Left renal pelvis (tissue), 4 donors: ENCODE data around the gene TTR. TPM values are rescaled to one million over a fixed set of nuclear protein-coding genes. Genes with fewer than 3 reads are reported as not detected.

ENCODE experiments used
- DNase-seq, 4 donors: peaks; one replicate each; pipeline ENCODE4 v3.0.0-alpha.2; 2013; ENCODE audit warnings: low read depth in 4 of 4, low spot score in 3 of 4
- polyA plus RNA-seq, 4 donors: library from polyadenylated mRNA; unstranded; fragments of 120-200 nt; gene quantifications; one replicate each; pipeline ENCODE4 v1.2.1, GENCODE V29; 2013; ENCODE audit not compliant: insufficient read length in 4 of 4

Gene TTR
- polyA plus RNA-seq, 4 donors = 0.46 to 15.8 (median 0.50) TPM; not detected in 1

GRCh38 chr18:31578126-31578525 is 13.6 kb upstream of the TTR start:
- DNase-seq = no peak

- no peak for DNase-seq
Measured at GRCh38 chr18:31579375-31579774, 12.3 kb upstream of the TTR start.

GRCh38 chr18:31581498-31582197 is 10.0 kb upstream of the TTR start:
- DNase-seq = no peak

GRCh38 chr18:31583185-31583854 is 8.4 kb upstream of the TTR start:
- no peak for DNase-seq

- DNase-seq = no peak
Measured at GRCh38 chr18:31585991-31586390, 5.7 kb upstream of the TTR start.

- DNase-seq = no peak
Measured at GRCh38 chr18:31586616-31587015, 5.1 kb upstream of the TTR start.

GRCh38 chr18:31587529-31587928 is 4.1 kb upstream of the TTR start:
- DNase-seq = no peak

- DNase-seq = no peak
Measured at GRCh38 chr18:31590570-31590969, 1.1 kb upstream of the TTR start.

- no peak for DNase-seq
Measured at GRCh38 chr18:31591113-31591512, 564 bp upstream of the TTR start.

GRCh38 chr18:31592506-31593157 is 955 bp downstream of the TTR start:
- DNase-seq = no peak

- DNase-seq = no peak
Measured at GRCh38 chr18:31595121-31595771, 3.6 kb downstream of the TTR start.

- DNase-seq = no peak
Measured at GRCh38 chr18:31596081-31596872, 4.6 kb downstream of the TTR start.

- no peak for DNase-seq
Measured at GRCh38 chr18:31598021-31598805, 6.5 kb downstream of the TTR start.

GRCh38 chr18:31603315-31603714 is 11.6 kb downstream of the TTR start:
- no peak for DNase-seq

GRCh38 chr18:31606265-31606664 is 14.6 kb downstream of the TTR start:
- DNase-seq = no peak

GRCh38 chr18:31607384-31607783 is 15.7 kb downstream of the TTR start:
- DNase-seq = no peak

- DNase-seq = no peak
Measured at GRCh38 chr18:31609886-31610285, 18.2 kb downstream of the TTR start.

- peak in 2 of 4 donors; percentile 8 to 20 for DNase-seq
Measured at GRCh38 chr18:31610286-31611205, 18.9 kb downstream of the TTR start.

GRCh38 chr18:31611511-31611910 is 19.8 kb downstream of the TTR start:
- DNase-seq = no peak
